Measurements from ENCODE around the gene HOXA4. TPM values are rescaled to one million over a fixed set of nuclear protein-coding genes. Genes with fewer than 3 reads are reported as not detected.
A peak's percentile ranks its signal among the peaks of the same experiment; 100 is the strongest.

The HOXA4 gene
- total and polyA plus RNA-seq, 12 donors, result 0.20 to 1.2 (median 0.59) TPM; not detected in 4

DNA sequence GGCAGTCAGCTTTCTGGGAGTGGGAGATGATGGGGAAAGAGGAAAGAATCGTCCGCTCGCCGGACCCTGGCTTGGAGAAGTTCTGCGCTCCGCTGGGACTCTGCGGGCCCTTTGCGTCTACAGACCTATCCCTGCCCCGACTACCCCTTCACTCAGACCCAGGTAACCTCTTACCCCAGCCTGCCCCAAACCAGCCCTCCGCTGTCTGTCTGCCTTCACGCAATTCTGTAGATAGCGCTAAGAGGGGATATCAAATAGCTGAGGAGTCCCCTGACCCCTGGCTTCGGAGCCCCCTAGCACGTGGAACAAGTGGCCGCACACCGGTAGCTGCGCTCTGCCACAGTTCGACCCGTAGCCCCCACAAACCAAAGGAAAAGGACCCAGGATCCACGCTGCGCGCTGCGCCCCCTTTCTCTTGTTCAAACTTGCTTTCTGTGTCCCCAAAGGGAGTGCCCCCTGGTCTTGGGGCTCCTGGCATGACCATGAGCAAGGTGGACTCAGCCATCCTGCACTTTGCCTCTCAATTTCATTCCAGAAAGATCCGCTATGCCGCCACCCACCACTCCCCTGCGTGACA is 7.0 kb downstream of the HOXA4 start:
- DNase-seq, result no peak
- H3K4me3 ChIP-seq, result no peak overlapping the region

DNA sequence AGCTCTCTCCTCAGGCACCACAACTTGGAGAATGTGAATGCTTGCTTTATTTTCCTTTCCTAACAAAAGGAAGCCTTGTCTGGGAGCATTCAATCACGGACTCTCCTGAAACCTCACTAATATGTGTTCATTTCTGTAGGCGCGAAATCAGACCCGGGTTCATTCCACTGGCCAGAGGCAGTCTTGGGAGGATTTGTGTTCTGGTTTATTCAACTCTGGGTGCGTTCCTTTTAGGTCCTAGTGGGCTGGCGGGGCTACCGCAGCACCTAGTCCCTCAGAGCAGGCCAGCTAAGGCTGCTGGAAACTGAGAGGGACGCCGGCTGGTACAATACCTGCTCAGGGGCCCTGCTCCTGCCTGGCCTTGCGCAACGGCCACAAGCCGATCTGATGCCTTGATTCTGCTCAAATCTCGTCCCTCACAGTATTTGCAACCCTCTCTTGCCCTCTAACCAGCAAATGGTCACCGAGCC is 7.5 kb downstream of the HOXA4 start:
- Histone ChIP-seq H3K36me3 (no peaks in the 10 kb centered on the region), H3K4me3 (peak overlapping the region in 1 of 10 donors; percentile 12), H3K27me3 (peaks cover 13 to 99% (median 98%) of the 10 kb centered on the region in 7 donors), H3K4me1 (peaks cover 0 to 4% (median 0%) of the 10 kb centered on the region in 9 donors), H3K9me3 (no peaks in the 10 kb centered on the region), H3K27ac (peak overlapping the region in 1 of 10 donors; percentile 11)
- TF ChIP-seq, protein P1, sequence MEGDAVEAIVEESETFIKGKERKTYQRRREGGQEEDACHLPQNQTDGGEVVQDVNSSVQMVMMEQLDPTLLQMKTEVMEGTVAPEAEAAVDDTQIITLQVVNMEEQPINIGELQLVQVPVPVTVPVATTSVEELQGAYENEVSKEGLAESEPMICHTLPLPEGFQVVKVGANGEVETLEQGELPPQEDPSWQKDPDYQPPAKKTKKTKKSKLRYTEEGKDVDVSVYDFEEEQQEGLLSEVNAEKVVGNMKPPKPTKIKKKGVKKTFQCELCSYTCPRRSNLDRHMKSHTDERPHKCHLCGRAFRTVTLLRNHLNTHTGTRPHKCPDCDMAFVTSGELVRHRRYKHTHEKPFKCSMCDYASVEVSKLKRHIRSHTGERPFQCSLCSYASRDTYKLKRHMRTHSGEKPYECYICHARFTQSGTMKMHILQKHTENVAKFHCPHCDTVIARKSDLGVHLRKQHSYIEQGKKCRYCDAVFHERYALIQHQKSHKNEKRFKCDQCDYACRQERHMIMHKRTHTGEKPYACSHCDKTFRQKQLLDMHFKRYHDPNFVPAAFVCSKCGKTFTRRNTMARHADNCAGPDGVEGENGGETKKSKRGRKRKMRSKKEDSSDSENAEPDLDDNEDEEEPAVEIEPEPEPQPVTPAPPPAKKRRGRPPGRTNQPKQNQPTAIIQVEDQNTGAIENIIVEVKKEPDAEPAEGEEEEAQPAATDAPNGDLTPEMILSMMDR (IDR thresholded peaks at IDR 0.05), result no peak
- ATAC-seq (no peak), DNase-seq (no peak)
- intact Hi-C loops (cut with DNase I), result no loop called here
- 16 to 27% methylated on average over 14 of the region's 14 CpGs for WGBS, 2 donors

More for the DNA sequence above, 7.0 kb downstream of the HOXA4 start:
- no peaks in the 10 kb centered on the region for H3K36me3 ChIP-seq
- H3K27me3 ChIP-seq, result peaks cover 13 to 99% (median 98%) of the 10 kb centered on the region in 7 donors
- H3K9me3 ChIP-seq, result no peaks in the 10 kb centered on the region
- ATAC-seq, result no peak
- H3K4me1 ChIP-seq, result no peaks in the 10 kb centered on the region
- H3K27ac ChIP-seq, result no peak overlapping the region
- TF ChIP-seq, protein P1 (IDR thresholded peaks at IDR 0.05), result no peak
- intact Hi-C loops (cut with DNase I), result no loop called here
- WGBS, 2 donors, result 24 to 29% methylated on average over 26 of the region's 26 CpGs

DNA sequence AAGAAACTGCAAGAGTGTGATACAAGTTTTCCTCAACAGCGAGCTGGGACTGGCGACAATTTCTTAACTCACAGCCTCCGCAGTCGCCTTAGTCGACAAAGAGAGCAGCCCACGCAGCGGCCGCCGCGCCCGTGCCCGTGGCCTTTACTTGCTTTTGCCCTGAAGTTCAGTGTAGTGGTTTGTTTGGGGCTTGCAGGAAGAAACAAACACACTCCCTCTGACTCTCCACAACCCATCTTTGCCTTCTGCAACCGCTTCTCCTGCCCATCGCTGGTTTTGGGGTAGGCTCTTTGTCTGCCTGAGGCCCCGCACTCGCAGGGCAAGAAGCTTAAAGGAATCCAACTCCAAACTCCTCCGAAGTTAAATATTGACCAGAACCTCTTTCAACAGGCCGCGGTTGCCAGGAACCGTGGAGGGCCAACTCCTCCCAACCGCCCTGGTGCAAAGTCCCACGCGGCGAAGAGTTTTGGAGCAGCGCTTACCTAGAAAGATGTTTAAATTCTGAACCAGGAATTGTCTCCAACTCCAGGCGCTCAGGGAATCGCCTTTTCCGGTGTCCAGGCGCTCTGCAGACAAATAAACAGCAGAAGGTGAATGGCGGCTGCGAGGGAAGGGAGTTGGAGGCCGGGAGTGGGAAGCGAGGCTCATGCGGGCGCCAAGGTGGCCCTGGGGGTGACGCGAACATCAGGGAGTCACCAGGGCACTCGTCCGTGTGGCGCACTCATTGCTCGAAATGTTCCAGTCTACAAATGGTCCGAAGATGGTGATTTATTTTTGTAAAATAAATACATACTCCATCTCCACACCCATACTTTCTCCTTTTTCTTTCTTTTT is 8.3 kb downstream of the HOXA4 start:
- intact Hi-C loops (cut with DNase I), result no loop called here
- Histone ChIP-seq H3K9me3 (no peaks in the 10 kb centered on the region), H3K27me3 (peaks cover 18 to 99% (median 98%) of the 10 kb centered on the region in 7 donors), H3K4me3 (peak overlapping the region in 5 of 10 donors; percentile 2 to 36 (median 12)), H3K27ac (peak overlapping the region in 3 of 10 donors; percentile 12 to 68 (median 62)), H3K36me3 (no peaks in the 10 kb centered on the region), H3K4me1 (peaks cover 0 to 6% (median 0%) of the 10 kb centered on the region in 9 donors)
- TF ChIP-seq, protein P1 (IDR thresholded peaks at IDR 0.05), result no peak
- ATAC-seq (no peak), DNase-seq (no peak)
- 8 to 17% methylated on average over 42 of the region's 42 CpGs for WGBS, 2 donors

DNA sequence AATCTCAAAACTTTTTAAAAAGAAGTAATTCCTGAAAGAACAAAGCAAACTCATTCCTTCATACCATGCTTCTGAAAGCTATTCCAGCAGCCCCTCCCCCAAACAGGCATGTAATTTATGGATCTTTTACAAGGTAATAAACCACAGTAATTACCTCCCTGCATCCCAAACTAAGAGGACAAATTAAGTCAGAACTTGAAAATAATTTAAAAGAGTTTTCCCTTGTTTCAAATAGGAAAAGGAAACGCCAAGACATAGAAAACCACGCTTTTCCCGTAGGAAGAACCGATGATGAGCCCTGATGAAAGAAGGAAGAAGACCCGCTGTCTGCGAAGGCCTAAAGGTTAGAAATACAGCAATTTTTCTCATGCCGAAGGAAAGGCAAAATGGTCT is 8.9 kb downstream of the HOXA4 start:
- Histone ChIP-seq H3K9me3 (no peaks in the 10 kb centered on the region), H3K36me3 (no peaks in the 10 kb centered on the region), H3K4me3 (peak overlapping the region in 3 of 10 donors; percentile 12 to 36 (median 23)), H3K4me1 (peaks cover 0 to 6% (median 0%) of the 10 kb centered on the region in 9 donors), H3K27ac (peak overlapping the region in 3 of 10 donors; percentile 12 to 68 (median 62)), H3K27me3 (peaks cover 18 to 99% (median 98%) of the 10 kb centered on the region in 7 donors)
- intact Hi-C loops (cut with DNase I), result no loop called here
- DNase-seq (no peak), ATAC-seq (no peak)
- 19 to 34% methylated on average over 7 of the region's 7 CpGs for WGBS, 2 donors
- TF ChIP-seq, protein P1 (IDR thresholded peaks at IDR 0.05), result no peak

All from heart right ventricle (tissue), 16 donors.